Stimulated activated naive CD8-positive, alpha-beta T cell treated with anti-CD3 and anti-CD28 coated beads, Interleukin-15, amount 100 ng/mL, for 72 hours (primary cell): Measurements from ENCODE around the gene UBE2Q1.

Experiments
- ATAC-seq: fragments of 150-1000 bp; cut with Tn5 transposase; 2 replicates; pipeline ENCODE4 v1.10.0; 2021; ENCODE audit warnings: mild to moderate bottlenecking, moderate library complexity
- DNase-seq, 2 donors: peaks; one replicate each; pipeline ENCODE4 v3.0.0; 2021 to 2022
- H3K27ac Mint-ChIP-seq, 2 donors: one replicate each; pipeline ENCODE4 v1.8.0; 2022; ENCODE audit warnings: mild to moderate bottlenecking in 2 of 2, mixed read lengths in 2 of 2, moderate library complexity in 2 of 2
- H3K27me3 Mint-ChIP-seq: one replicate; pipeline ENCODE4 v1.8.0; 2022; ENCODE audit warnings: mixed read lengths
- H3K4me1 Mint-ChIP-seq: one replicate; pipeline ENCODE4 v1.8.0; 2022; ENCODE audit warnings: mild to moderate bottlenecking, mixed read lengths
- H3K4me3 Mint-ChIP-seq, 2 donors: one replicate each; pipeline ENCODE4 v1.8.0; 2022; ENCODE audit warnings: mild to moderate bottlenecking in 2 of 2, mixed read lengths in 2 of 2, moderate library complexity in 1 of 2
- H3K9me3 Mint-ChIP-seq, 2 donors: one replicate each; pipeline ENCODE4 v1.8.0; 2022; ENCODE audit warnings: mixed read lengths in 2 of 2

Gene UBE2Q1

DNA sequence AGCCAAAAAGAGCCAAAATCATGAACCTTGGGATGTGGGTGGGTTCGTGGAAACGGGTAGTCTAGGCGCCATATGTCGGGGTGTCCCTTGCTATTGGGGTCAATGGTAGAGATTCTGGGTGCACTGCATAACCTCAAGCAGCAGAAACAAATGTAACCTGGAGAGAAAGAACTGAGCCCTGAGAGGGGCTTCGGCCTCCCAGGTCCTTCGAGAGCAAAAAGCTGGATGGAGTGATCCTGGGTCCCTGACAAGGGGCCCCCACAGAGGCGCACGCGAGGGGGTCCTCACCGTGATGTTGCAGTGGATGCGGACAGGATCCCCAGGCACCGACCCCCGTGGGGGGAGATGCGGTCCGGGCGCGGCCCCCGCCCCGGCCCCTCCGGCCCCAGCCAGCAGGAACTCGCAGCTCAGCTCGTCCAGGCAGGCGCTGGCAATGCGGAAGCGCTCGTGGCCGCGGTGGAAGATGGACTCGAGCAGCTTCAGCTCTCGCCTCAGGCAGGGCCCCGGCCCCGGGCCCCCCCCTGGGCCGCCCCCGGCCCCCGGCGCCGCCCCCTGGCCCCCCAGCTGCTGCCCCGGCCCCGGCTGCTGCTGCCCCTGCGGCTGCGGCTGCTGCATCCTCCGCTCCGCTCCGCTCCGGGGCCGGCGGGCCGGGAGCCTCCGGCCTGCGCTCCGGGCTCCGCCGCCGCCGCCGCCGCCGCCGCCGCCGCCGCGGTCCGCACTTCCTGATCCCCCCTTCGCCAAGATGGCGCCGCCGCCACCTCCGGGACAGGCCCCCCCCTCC is at the start of gene UBE2Q1:
Gene UBE2Q1 (minus strand): TSS at position 724 of the 781 bp plus-strand sequence. CDS start 109 bp downstream, at position 615.
- H3K9me3 Mint-ChIP-seq = no peaks in the 10 kb centered on the region
- DNase-seq (peak in 1 of 2 donors; percentile 46), ATAC-seq (peak; percentile 5)
- peak within 1 kb of the TSS; percentile 91 to 95 for H3K27ac Mint-ChIP-seq
- peak within 1 kb of the TSS; percentile 89 to 95 for H3K4me3 Mint-ChIP-seq
- no peaks in the 10 kb centered on the region for H3K27me3 Mint-ChIP-seq
- peaks cover 49% of the 10 kb centered on the region for H3K4me1 Mint-ChIP-seq

DNA sequence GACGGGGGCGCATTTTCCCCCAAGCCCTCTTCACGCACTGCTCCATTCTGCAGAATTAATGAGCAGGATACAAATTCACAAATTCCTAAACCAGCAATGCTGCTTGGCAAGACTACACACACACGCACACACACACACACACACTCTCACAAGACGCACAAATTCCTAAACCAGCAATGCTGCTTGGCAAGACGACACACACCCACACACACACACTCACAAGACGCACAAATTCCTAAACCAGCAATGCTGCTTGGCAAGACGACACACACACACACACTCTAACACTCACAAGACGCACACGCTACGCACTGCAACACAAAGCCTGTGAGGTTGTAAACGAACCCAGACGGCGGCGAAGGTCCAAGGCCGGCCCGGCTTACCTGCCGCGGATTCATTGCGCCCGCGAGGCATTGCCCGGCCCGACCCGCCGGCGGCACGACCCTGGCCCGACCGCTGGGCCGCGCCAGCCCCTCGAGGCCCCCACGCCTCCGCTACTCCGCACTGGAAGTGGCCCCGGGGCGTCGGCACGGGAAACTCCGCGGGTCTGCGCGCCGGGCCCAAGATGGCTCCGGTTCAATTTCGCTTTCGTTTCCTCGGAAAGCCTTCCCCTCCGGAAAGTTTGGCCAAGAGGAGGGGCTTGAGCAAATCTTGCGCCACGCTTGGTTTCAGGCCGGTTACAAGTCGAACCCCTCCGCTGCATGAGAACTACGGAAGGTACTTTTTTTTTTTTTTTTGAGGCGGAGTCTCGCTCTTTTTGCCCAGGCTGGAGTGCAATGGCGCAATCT is 49.3 kb upstream of the UBE2Q1 start, which contains the start of gene ADAR:
Gene ADAR (minus strand): TSS at position 578 of the 788 bp plus-strand sequence. CDS start 180 bp downstream, at position 398.
- Mint-ChIP-seq H3K27ac (peak within 1 kb of the TSS; percentile 90 to 99), H3K4me3 (peak within 1 kb of the TSS; percentile 85 to 98), H3K9me3 (no peaks in the 10 kb centered on the region), H3K4me1 (peaks cover 84% of the 10 kb centered on the region), H3K27me3 (no peaks in the 10 kb centered on the region)
- DNase-seq (peak; percentile 90 to 95), ATAC-seq (peak; percentile 83)

DNA sequence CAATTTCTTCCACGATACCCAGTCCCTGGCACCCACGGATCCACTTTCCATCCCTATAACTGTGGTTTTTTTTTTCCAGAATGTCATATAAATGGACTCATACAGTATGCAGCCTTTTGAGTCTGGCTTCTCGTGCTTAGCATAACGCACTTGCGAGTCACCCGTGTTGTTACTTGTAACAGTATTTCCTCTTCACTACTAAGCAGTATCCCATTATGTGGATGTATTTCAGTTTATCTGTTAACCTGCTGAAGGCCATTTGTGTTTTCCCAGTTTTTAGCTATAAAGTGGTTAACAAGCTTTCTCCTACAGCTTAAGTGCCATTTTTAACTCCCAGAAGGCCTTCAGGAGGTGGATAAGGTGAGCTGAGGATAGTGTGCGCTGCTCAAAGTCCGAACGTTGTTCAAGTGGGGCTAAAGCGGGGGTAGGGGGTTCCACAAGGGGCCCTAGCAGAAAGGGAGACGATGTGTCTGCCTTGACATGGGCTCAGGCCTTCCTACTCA is 48.7 kb upstream of the UBE2Q1 start:
- Mint-ChIP-seq H3K4me1 (peaks cover 84% of the 10 kb centered on the region), H3K27ac (peak overlapping the region; percentile 90 to 99), H3K27me3 (no peaks in the 10 kb centered on the region), H3K4me3 (peak overlapping the region; percentile 85 to 98), H3K9me3 (no peaks in the 10 kb centered on the region)
- peak; percentile 14 for ATAC-seq
- DNase-seq = no peak

DNA sequence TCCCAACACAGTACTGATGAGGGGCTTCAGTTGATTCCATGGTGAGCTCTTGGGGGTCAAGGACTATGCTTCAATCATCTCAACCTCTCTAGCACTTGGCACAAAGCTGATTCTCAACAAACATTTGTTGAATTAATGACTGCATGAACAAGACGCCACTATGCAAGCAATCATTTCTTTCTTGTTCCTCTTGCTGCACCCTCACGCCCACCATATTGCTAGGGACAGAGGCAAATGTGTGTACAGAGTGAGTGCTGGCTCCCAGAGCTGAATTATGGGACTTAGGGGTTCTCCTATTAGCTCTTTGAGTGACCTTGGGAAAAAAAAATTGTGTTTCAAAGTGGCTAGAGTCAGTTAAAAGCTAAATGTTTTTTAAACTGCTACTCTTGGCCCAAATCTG is 47.1 kb upstream of the UBE2Q1 start:
- H3K27ac Mint-ChIP-seq = peak overlapping the region in 1 of 2 donors; percentile 89
- no peak for ATAC-seq
- H3K9me3 Mint-ChIP-seq = no peaks in the 10 kb centered on the region
- no peak for DNase-seq
- peak overlapping the region; percentile 50 to 98 for H3K4me3 Mint-ChIP-seq
- peaks cover 84% of the 10 kb centered on the region for H3K4me1 Mint-ChIP-seq
- no peaks in the 10 kb centered on the region for H3K27me3 Mint-ChIP-seq

DNA sequence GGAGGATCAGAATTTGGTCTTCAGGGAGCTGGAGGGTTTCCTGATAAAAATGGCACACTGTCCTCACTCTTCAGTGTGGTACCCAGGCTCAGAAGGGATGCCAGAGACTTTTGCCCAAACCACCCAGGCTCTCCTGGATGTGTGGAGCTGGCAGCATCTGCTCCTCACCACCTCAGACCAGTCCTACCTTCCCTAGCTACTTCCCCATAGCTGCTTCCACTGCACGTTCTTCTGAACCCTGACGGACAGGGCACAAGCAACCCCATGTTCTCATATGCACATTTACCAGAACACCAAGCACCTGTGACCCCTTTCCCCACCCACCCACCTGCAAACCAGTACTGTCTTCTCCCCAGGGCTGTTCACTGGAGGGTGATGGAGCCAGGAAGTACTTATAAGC is 44.9 kb upstream of the UBE2Q1 start:
- H3K27ac Mint-ChIP-seq = peak overlapping the region in 1 of 2 donors; percentile 2
- H3K9me3 Mint-ChIP-seq = no peaks in the 10 kb centered on the region
- ATAC-seq = no peak
- H3K4me1 Mint-ChIP-seq = peaks cover 82% of the 10 kb centered on the region
- H3K4me3 Mint-ChIP-seq = no peak overlapping the region
- no peak for DNase-seq
- no peaks in the 10 kb centered on the region for H3K27me3 Mint-ChIP-seq

DNA sequence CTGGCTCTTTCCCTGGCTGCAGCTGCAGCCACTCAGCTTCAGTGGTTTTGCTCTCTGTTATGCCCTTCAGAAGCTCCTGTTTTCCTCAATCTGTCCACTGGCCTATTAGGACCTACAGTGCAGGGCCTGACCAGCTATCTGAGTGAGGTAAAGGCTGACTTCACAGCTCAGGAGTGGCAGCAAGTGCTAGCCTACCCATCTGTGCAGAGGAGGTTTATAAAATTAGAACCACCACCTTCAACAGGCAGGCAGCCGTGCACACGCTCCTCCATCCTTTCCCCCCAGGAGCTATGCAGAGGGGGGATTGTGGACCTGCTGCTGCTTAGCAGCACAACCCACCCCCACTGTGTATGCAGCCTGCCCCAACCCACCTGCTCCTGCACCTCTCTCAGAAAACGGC is 41.2 kb upstream of the UBE2Q1 start:
- ATAC-seq (no peak), DNase-seq (no peak)
- H3K27me3 Mint-ChIP-seq = no peaks in the 10 kb centered on the region
- H3K9me3 Mint-ChIP-seq = no peaks in the 10 kb centered on the region
- peaks cover 56% of the 10 kb centered on the region for H3K4me1 Mint-ChIP-seq
- H3K4me3 Mint-ChIP-seq = no peak overlapping the region
- H3K27ac Mint-ChIP-seq = peak overlapping the region; percentile 69 to 94

DNA sequence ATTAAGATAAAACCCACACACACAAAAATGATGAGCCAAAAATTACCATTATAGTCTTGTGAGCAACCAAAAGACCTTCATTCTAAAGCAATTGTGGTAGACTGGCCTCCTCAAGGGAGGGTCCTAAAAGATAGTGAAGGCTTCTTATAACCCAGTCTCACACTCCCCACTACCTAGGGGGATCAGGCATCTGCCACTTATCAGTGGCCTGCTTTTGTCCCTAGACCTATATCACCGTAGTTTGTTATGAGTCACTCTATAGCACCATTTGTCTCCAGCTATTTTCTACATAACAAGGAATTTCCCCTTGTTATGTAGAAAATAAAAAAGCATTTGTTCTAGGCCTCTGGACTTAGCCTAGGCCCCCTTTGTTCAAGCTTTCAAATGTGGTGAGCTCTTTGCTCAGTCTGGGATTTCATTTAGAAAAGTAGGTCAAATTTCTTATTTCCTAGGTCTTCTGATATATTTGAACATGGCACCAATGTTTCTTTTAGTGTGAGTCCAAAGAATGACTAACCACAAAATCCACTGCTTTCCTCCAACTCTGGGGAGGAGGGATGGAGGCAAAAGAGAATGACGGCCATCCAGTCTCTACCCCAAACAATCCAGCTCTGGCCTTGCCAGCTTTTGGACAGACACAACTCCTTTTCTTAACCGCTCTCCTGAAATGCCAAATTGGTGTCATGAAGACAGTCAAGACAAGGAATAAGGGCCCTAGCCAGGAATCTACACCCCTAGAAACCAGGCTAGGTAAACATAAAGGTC is 40.6 kb upstream of the UBE2Q1 start:
- ATAC-seq (peak; percentile 43), DNase-seq (no peak)
- H3K27me3 Mint-ChIP-seq = no peaks in the 10 kb centered on the region
- no peaks in the 10 kb centered on the region for H3K9me3 Mint-ChIP-seq
- H3K4me3 Mint-ChIP-seq = no peak overlapping the region
- peaks cover 50% of the 10 kb centered on the region for H3K4me1 Mint-ChIP-seq
- H3K27ac Mint-ChIP-seq = peak overlapping the region; percentile 40 to 65

DNA sequence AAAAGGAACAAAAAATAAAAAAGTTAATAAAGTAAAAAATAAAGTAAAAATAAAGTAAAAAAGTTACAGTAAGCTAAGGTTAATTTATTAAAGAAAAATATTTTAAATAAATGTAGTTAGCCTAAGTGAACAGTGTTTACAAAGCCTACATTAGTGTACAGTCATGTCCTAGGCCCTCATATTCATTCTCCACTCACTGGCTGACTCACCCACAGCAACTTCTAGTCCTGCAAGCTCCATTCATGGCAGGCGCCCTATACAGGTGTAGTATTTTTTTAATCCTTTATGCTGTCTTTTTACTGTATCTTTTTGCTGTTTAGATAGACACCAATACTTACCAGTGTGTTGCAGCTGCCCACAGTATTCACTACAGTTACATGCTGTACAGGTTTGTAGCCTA is 37.2 kb upstream of the UBE2Q1 start:
- no peaks in the 10 kb centered on the region for H3K9me3 Mint-ChIP-seq
- DNase-seq (no peak), ATAC-seq (no peak)
- no peaks in the 10 kb centered on the region for H3K27me3 Mint-ChIP-seq
- H3K27ac Mint-ChIP-seq = no peak overlapping the region
- H3K4me3 Mint-ChIP-seq = no peak overlapping the region
- peaks cover 26% of the 10 kb centered on the region for H3K4me1 Mint-ChIP-seq

DNA sequence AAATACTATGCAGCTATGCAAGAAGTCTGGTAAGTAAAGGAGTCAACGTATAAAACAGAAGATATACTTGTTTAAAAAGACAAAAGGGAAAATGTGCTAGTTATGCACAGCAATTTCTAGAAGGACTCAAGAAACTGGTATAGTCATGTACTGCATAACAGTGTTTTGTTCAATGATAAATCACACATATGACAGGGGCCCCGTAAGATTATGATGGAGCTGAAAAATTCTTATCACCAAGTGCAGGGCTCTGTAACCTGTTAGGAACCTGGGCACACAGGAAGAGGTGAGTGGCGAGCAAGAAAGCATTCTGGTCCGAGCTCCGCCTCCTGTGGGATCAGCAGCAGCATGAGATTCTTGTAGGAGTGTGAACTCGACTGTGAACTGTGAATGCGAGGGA is 36.3 kb upstream of the UBE2Q1 start:
- ATAC-seq (no peak), DNase-seq (no peak)
- Mint-ChIP-seq H3K9me3 (no peaks in the 10 kb centered on the region), H3K27me3 (no peaks in the 10 kb centered on the region), H3K4me1 (peaks cover 18% of the 10 kb centered on the region), H3K27ac (no peak overlapping the region), H3K4me3 (no peak overlapping the region)

DNA sequence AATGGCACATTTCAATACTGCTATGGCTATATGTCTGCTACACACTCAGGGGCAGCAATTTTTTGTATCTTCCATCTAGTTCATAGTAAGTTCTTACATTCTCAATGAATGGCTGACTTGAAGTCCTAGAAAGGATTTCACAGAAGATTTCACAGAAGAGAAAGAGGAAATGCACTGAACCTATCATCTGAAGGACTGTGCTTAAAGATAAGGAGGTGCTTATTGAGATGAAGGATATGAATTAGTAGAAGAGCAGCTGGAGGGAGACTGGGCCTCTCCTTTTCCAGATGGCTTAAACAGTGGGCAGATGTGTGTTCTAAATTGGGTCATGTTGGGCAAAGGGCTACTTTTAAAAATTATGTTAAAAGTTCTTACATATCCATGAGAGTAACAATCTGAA is 34.9 kb upstream of the UBE2Q1 start:
- ATAC-seq (no peak), DNase-seq (no peak)
- Mint-ChIP-seq H3K9me3 (no peaks in the 10 kb centered on the region), H3K27ac (no peak overlapping the region), H3K27me3 (no peaks in the 10 kb centered on the region), H3K4me3 (no peak overlapping the region), H3K4me1 (peaks cover 10% of the 10 kb centered on the region)

DNA sequence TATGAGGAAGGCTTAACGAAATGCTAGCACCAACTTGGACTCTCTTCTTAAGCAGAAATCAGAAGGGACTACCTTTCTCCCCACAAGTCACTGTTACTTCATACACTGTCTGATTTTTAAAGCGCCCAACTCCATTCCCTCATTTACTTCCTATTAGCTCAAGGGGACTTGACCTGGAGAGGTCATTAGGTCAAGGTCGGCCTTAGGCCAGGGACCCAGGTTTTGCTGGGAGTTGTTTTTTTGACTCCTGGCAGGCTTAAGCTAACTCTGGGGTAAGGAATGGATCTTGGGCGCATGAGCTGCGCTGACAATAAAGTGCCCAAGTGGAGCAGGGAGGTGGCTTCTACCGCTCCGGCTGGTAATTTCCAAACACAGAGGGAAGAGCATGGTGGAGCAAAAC is 32.7 kb upstream of the UBE2Q1 start:
- ATAC-seq (no peak), DNase-seq (no peak)
- Mint-ChIP-seq H3K4me1 (peaks cover 10% of the 10 kb centered on the region), H3K27me3 (no peaks in the 10 kb centered on the region), H3K9me3 (no peaks in the 10 kb centered on the region), H3K4me3 (no peak overlapping the region), H3K27ac (peak overlapping the region in 1 of 2 donors; percentile 20)

DNA sequence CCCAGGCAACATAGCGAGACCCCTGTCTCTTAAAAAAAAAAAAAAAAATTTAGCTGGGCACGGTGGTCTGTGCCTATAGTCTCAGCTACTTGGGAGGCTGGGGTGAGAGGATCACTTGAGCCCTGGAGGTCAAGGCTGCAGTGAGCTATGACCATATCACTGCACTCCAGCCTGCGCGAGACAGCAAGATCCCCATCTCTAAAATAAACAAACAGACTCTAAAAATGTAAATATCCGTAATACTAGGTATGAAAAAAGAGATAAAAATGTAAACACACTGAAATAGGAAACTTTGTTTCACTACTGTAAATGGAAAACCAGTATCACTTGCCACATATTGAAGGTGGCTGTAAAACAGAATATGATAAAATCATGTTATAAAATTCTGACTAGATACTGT is 32.3 kb upstream of the UBE2Q1 start:
- no peaks in the 10 kb centered on the region for H3K9me3 Mint-ChIP-seq
- no peaks in the 10 kb centered on the region for H3K27me3 Mint-ChIP-seq
- H3K4me1 Mint-ChIP-seq = peaks cover 10% of the 10 kb centered on the region
- DNase-seq (no peak), ATAC-seq (no peak)
- no peak overlapping the region for H3K4me3 Mint-ChIP-seq
- H3K27ac Mint-ChIP-seq = no peak overlapping the region

DNA sequence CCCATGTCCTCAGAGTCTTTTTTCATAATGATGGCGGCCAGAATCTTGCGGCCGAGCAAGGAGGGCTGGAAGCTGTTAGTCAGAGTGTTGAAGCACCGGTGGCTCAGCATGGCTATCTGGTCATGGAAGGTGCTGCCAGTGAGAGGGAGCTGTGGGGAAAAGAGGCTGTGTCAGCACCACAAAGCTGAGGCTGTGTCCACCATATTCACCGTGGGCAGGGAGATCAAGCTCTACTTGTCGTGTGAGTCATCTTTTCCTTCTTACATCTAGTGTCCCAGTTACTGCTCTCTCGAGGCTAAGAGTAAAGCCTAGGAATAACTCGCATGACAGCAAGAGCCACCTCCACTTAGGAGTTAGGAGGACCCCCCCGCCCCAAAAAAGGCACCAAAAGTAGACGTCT is 31.3 kb upstream of the UBE2Q1 start:
- H3K4me1 Mint-ChIP-seq = peaks cover 10% of the 10 kb centered on the region
- ATAC-seq (no peak), DNase-seq (no peak)
- no peak overlapping the region for H3K4me3 Mint-ChIP-seq
- H3K27me3 Mint-ChIP-seq = no peaks in the 10 kb centered on the region
- H3K9me3 Mint-ChIP-seq = no peaks in the 10 kb centered on the region
- peak overlapping the region in 1 of 2 donors; percentile 69 for H3K27ac Mint-ChIP-seq

DNA sequence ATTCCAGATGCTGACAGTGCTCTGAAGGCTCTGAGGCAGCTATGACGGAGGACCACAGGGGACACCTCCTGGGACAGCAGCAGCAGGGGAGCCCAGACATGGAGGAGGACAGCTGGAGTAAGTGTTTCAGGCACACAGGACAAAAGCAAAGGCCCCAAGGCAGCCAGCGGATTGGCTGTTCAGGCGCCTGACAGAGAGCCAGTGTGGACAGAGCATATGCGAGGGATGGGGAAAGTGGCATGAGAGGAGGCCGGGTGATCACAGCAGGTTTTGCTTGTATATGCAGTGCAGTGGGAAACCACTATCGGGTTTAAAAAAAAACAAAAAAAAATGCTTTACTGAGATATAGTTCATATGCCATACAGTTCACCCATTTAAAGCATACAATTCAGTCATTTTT is 28.2 kb upstream of the UBE2Q1 start:
- H3K9me3 Mint-ChIP-seq = no peaks in the 10 kb centered on the region
- H3K4me1 Mint-ChIP-seq = peaks cover 4% of the 10 kb centered on the region
- H3K27ac Mint-ChIP-seq = peak overlapping the region in 1 of 2 donors; percentile 61
- no peaks in the 10 kb centered on the region for H3K27me3 Mint-ChIP-seq
- DNase-seq (no peak), ATAC-seq (no peak)
- H3K4me3 Mint-ChIP-seq = no peak overlapping the region

DNA sequence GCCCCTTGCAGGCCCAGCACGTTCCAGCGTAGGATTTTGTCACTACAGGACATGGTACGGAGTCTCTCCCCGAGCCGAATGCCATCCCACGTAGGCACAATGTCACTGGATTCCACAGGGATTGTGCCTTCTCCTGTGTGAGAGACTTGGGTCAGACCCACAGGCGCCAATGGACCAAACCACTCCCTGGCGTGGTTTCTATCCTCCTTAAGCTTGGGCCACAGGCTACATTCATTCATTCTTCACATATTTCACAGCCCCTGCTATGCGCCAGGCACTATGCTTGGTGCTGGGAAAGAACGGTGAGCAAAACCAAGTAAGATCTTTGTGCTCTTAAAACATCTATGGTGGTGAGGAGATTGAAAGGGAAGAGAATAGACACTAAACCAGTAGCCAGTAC is 27.8 kb upstream of the UBE2Q1 start:
- no peak for ATAC-seq
- Mint-ChIP-seq H3K4me3 (no peak overlapping the region), H3K9me3 (no peaks in the 10 kb centered on the region), H3K27ac (peak overlapping the region in 1 of 2 donors; percentile 61), H3K4me1 (peaks cover 2% of the 10 kb centered on the region), H3K27me3 (no peaks in the 10 kb centered on the region)
- no peak for DNase-seq
